ENCODE measurements around the gene AGBL3.

- TF ChIP-seq CTCF (IDR thresholded peaks at IDR 0.05) (no peak), POLR2A (IDR thresholded peaks at IDR 0.05) (no peak)
These were observed 29.3 kb upstream of the AGBL3 start for GRCh38 chr7:134957005-134957404.
